Astrocyte of the spinal cord (primary cell): ENCODE results near the gene SLIT3.

Source experiments
- DNase-seq: peaks from one replicate; pipeline ENCODE4 v3.0.0; 2011; ENCODE audit warnings: low read depth, low spot score
- H3K4me3 ChIP-seq: 2 replicates; pipeline ENCODE4 v1.5.1; 2011; ENCODE audit warnings: low read depth, mild to moderate bottlenecking, low read length, moderate library complexity
- in situ Hi-C: cut with HindIII; loops from 2 replicates; pipeline ENCODE4 v1.10.0; 2017; ENCODE audit warnings: low sequenced_read_pairs
- TF ChIP-seq, protein P1 (sequence below): IDR thresholded peaks from 2 replicates; pipeline ENCODE4 v1.5.1; 2012; ENCODE audit warnings: low read depth, mild to moderate bottlenecking, low read length, inconsistent platforms

The SLIT3 gene

DNA sequence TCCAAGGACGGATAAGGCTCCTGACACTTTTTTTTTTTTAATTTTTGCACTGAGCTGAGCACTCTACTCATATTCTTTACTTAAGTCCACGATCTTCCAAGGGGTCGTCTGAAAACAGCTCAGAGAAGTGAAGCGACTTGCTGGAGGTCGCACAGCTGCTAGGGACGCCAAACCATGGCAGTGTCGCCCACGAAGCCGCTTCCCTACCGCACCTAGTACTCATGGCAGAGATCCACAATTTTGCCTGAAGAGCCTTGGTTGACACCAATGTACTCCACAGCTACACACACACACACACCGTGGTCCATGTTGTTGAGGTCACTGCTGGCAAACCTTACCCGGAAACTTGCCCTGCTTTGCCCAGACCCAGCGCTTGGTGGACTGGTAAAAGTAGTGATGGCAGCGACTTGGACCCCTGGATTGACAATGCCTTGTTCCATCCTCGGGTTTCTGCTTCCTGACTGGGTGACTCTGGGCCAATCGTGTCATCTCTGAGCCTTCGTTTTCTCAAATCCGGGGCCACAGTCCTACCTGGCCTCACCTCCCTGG is 521 bp upstream of the SLIT3 start:
- DNase-seq = no peak
- TF ChIP-seq, protein P1, sequence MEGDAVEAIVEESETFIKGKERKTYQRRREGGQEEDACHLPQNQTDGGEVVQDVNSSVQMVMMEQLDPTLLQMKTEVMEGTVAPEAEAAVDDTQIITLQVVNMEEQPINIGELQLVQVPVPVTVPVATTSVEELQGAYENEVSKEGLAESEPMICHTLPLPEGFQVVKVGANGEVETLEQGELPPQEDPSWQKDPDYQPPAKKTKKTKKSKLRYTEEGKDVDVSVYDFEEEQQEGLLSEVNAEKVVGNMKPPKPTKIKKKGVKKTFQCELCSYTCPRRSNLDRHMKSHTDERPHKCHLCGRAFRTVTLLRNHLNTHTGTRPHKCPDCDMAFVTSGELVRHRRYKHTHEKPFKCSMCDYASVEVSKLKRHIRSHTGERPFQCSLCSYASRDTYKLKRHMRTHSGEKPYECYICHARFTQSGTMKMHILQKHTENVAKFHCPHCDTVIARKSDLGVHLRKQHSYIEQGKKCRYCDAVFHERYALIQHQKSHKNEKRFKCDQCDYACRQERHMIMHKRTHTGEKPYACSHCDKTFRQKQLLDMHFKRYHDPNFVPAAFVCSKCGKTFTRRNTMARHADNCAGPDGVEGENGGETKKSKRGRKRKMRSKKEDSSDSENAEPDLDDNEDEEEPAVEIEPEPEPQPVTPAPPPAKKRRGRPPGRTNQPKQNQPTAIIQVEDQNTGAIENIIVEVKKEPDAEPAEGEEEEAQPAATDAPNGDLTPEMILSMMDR = no peak
- in situ Hi-C loops = no loop called here
- H3K4me3 ChIP-seq = peak overlapping the region; percentile 20

DNA sequence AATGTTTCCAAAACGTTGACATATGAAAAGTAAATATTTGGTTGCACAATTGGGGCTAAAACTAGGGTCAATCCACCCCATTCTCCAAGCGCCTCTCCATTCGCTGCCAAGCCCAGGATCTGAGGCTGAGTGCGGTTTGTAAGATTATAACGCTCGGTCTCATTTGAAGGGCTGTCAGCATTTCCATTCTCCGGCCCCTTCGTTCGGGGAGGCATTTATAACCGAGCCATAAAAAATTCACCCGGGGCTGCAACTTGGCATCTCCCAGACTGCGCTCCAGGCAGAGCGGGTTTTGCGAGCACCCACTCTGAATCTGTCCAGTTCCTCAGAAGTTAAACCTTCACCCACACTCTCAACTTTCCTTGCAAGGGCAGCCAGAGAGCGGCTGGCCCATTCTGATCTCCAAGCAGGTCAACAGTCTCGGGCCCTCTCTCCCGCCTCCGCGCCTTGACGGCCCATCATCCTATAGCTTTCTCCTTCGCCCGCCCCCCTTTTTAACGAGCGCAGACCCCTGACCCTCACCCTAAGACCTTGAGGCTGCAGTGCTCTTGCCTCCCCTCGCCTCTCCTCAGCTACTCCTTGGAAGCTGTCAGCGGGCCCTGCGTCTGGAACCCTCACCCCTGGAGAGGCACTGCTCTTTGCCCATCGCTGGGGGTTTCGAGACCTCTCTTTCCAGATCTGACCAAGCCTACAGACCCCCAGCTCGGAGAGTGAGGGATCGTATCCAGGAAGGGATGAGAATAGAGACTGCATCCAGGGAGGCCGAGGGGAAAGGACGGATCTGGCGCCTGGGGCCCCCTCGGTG is 1.1 kb downstream of the SLIT3 start:
- no peak for DNase-seq
- in situ Hi-C loops = no loop called here
- TF ChIP-seq, protein P1 = no peak
- peak overlapping the region; percentile 20 for H3K4me3 ChIP-seq

DNA sequence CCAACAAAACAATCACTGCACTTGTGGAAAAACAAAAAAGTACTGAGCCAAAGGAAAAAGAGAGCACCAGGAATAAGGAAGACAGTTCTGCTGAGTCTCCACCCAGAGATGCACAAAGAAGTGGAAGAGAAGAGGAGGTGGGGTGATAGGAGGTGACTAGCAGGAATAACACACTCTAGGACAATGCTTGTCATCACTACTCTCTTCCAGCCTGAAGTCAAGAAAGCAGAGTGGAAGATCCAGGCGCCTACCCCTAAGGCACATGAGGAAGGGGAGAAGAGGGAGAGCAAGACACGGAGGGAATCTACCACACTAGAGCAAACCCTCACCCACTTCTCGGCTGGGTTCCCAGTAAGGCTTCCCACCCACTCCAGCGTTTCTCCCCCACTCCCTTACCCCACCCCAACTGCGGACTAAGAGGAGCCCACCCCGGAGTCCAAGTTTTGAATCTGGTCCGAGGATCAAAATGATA is 1.7 kb downstream of the SLIT3 start:
- in situ Hi-C loops = no loop called here
- DNase-seq = no peak
- H3K4me3 ChIP-seq = peak overlapping the region; percentile 16
- TF ChIP-seq, protein P1 = no peak

DNA sequence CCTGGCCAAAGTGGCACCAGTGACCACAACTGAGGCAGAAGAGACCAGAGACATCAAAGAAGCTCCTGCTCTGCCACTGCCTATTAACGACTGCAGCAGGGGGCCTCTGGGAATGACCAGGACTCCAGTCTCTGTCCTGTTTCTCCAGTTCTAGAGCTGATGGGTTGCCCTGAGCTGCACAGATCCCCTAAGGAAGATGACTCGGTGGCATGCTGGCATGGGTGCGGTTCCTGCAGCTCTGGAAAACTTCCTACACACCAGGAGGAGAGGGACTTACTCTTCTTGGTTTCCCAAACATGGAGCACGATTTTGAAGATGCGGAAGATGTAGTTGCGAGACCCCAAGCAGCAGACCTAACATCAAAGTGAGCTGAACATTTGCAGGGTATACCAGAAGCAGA is 2.7 kb downstream of the SLIT3 start:
- no peak for DNase-seq
- no peak overlapping the region for H3K4me3 ChIP-seq
- in situ Hi-C loops = no loop called here
- TF ChIP-seq, protein P1 = no peak

DNA sequence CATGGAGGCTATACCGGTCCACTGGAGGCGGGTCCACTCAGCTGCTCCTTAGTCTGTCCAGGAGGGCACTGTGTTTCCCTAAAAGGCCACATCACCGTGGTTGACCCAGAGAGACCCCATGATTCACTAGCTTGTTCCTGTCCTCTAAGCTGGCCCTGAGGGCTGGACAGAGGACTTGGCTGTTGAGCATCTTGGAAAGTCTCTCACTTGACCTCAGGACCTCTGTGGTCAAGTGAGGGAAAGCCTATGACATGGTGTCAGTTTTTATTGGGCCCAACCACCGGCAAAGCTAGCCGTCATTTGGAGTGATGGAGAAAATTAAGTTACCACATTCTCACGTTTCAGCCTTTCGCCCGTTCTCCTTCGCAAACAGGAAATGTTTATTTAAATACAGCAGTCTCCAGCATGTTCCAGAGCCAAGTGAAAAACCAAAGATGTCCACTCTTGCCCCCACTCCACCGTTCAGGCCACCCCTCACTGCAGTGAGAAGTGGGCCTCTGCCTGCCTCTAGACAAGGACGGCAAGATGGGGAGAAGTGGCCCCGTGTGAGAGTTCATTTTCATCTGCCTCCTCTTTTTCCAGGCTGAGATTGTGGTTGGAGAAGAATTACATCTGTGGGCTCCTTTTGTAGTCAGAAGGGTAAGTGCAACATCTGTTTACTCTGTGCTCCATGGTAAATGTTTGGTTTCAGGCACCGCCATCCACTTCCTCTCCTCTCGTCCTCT is 4.4 kb downstream of the SLIT3 start:
- DNase-seq = peak; percentile 37
- TF ChIP-seq, protein P1 = no peak
- in situ Hi-C loops = no loop called here
- no peak overlapping the region for H3K4me3 ChIP-seq

DNA sequence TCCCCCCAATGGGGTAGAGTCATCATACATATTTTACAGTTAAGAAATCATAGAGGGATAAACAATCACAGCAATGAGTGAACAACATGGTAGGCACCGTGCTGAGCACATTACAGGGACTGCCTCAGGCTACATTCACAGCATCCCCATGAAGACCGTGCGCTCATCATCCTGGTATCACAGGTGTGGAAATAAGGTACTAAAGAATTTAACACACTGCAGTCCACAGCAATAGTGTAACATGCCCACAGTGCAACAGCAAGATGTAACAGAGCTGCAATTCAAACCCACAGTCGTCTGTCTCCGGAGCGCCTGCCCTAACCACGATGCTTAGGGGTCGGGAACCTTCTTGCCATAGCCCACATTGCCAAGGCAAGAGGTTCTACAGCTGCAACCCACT is 5.6 kb downstream of the SLIT3 start:
- H3K4me3 ChIP-seq = no peak overlapping the region
- in situ Hi-C loops = no loop called here
- no peak for DNase-seq
- TF ChIP-seq, protein P1 = no peak
